Astrocyte (in vitro differentiated cells and primary cell): ENCODE results near the gene SH3BP1. TPM values are rescaled to one million over a fixed set of nuclear protein-coding genes. Genes with fewer than 3 reads are reported as not detected.
"Not testable (repeated sequence)": the region's sequence is repeated elsewhere in the genome, so short reads cannot be mapped to it uniquely, and the experiment has no call there.

Source experiments
- DNase-seq: peaks from one replicate; pipeline ENCODE4 v3.0.0-alpha.2; 2010; ENCODE audit warnings: low read depth
- FAIRE-seq: peaks from 2 replicates; lab custom pipeline; 2011; peaks lifted over from hg19 to GRCh38; lab: Jason Lieb, UNC
- H2AFZ ChIP-seq: 2 replicates; pipeline ENCODE4 v1.6.0; 2012; ENCODE audit warnings: low read depth, low read length, inconsistent platforms
- H3K27ac ChIP-seq: 2 replicates; pipeline ENCODE4 v1.5.1; 2011; ENCODE audit warnings: low read depth, low read length, inconsistent platforms
- H3K27me3 ChIP-seq: 2 replicates; pipeline ENCODE4 v1.6.0; 2011; ENCODE audit warnings: low read length, inconsistent platforms; ENCODE audit not compliant: insufficient read depth
- H3K36me3 ChIP-seq: 2 replicates; pipeline ENCODE4 v1.5.1; 2011; ENCODE audit warnings: low read length, inconsistent platforms; ENCODE audit not compliant: insufficient read depth
- H3K4me1 ChIP-seq: 2 replicates; pipeline ENCODE4 v1.5.1; 2011; ENCODE audit warnings: low read length, inconsistent platforms; ENCODE audit not compliant: insufficient read depth
- H3K4me2 ChIP-seq: 2 replicates; pipeline ENCODE4 v1.6.0; 2012; ENCODE audit warnings: low read length, inconsistent platforms
- H3K4me3 ChIP-seq: 2 replicates; pipeline ENCODE4 v1.5.1; 2011; ENCODE audit warnings: low read depth, mild to moderate bottlenecking, low read length, inconsistent platforms; ENCODE audit not compliant: insufficient read depth
- H3K79me2 ChIP-seq: 2 replicates; pipeline ENCODE4 v1.6.0; 2012; ENCODE audit warnings: mild to moderate bottlenecking, low read length, inconsistent platforms; ENCODE audit not compliant: insufficient read depth
- H3K9ac ChIP-seq: 2 replicates; pipeline ENCODE4 v1.6.0; 2012; ENCODE audit warnings: mild to moderate bottlenecking, low read length, inconsistent platforms
- H3K9me3 ChIP-seq: 2 replicates; pipeline ENCODE4 v1.5.1; 2012; ENCODE audit warnings: low read depth, mild to moderate bottlenecking, low read length, inconsistent platforms; ENCODE audit not compliant: insufficient read depth
- H4K20me1 ChIP-seq: 2 replicates; pipeline ENCODE4 v1.6.0; 2012; ENCODE audit warnings: low read length, inconsistent platforms; ENCODE audit not compliant: insufficient read depth
- H3K27ac Mint-ChIP-seq: one replicate; pipeline ENCODE4 v1.8.0; 2021; ENCODE audit warnings: mild to moderate bottlenecking, mixed read lengths; ENCODE audit not compliant: unreplicated experiment
- H3K27me3 Mint-ChIP-seq: one replicate; pipeline ENCODE4 v1.8.0; 2021; ENCODE audit warnings: low read depth, mixed read lengths; ENCODE audit not compliant: unreplicated experiment
- H3K36me3 Mint-ChIP-seq: one replicate; pipeline ENCODE4 v1.8.0; 2021; ENCODE audit warnings: low read depth, mixed read lengths; ENCODE audit not compliant: unreplicated experiment
- H3K4me1 Mint-ChIP-seq: one replicate; pipeline ENCODE4 v1.8.0; 2021; ENCODE audit warnings: low read depth, mixed read lengths; ENCODE audit not compliant: unreplicated experiment
- H3K4me3 Mint-ChIP-seq: one replicate; pipeline ENCODE4 v1.8.0; 2021; ENCODE audit warnings: mild to moderate bottlenecking, moderate library complexity, mixed read lengths; ENCODE audit not compliant: unreplicated experiment
- H3K9me3 Mint-ChIP-seq: one replicate; pipeline ENCODE4 v1.8.0; 2021; ENCODE audit warnings: mild to moderate bottlenecking, mixed read lengths; ENCODE audit not compliant: unreplicated experiment
- CTCF ChIP-seq: IDR thresholded peaks from 2 replicates; pipeline ENCODE4 v1.5.1; 2011; ENCODE audit warnings: low read depth, mild to moderate bottlenecking, inconsistent platforms, low read length, moderate library complexity; ENCODE audit not compliant: insufficient read depth
- EZH2 ChIP-seq: IDR thresholded peaks from 2 replicates; pipeline ENCODE4 v1.6.1; 2012; ENCODE audit warnings: mild to moderate bottlenecking, low read length, inconsistent platforms; ENCODE audit not compliant: insufficient read depth
- total RNA-seq: library from RNA; stranded (reverse); gene quantifications from 2 replicates; pipeline ENCODE4 v1.2.1, GENCODE V29; 2021

Gene SH3BP1
- total RNA-seq, 1 donor from 2014 or later: 26.5 TPM

- Mint-ChIP-seq H3K9me3 (no peaks in the 10 kb centered on the region), H3K4me1 (peaks cover 4% of the 10 kb centered on the region), H3K36me3 (no peaks in the 10 kb centered on the region), H3K27ac (no peak overlapping the region), H3K4me3 (peak overlapping the region; percentile 40), H3K27me3 (no peaks in the 10 kb centered on the region)
- H3K4me3 ChIP-seq: no peak overlapping the region
- H3K79me2 ChIP-seq: no peaks in the 10 kb centered on the region
- H2AFZ ChIP-seq: no peak overlapping the region
- no peaks in the 10 kb centered on the region for H3K9me3 ChIP-seq
- DNase-seq: peak; percentile 61
- H3K4me2 ChIP-seq: peak overlapping the region; percentile 36
- no peak for FAIRE-seq
- no peaks in the 10 kb centered on the region for H3K36me3 ChIP-seq
- H3K27ac ChIP-seq: no peak overlapping the region
- H3K27me3 ChIP-seq: peaks cover 5% of the 10 kb centered on the region
- H3K4me1 ChIP-seq: peaks cover 4% of the 10 kb centered on the region
- H3K9ac ChIP-seq: no peak overlapping the region
- H4K20me1 ChIP-seq: no peaks in the 10 kb centered on the region
- no peak for TF ChIP-seq EZH2
- no peak for TF ChIP-seq CTCF
Observed at GRCh38 chr22:37601540-37602442, 37.7 kb upstream of the SH3BP1 start.

GRCh38 chr22:37602546-37603277 is 36.8 kb upstream of the SH3BP1 start:
- H3K4me3 ChIP-seq, H3K4me2 ChIP-seq, H3K4me1 Mint-ChIP-seq, H3K27ac ChIP-seq, DNase-seq, H3K79me2 ChIP-seq, H2AFZ ChIP-seq, H3K9me3 ChIP-seq, H3K36me3 Mint-ChIP-seq, H3K27me3 Mint-ChIP-seq, H3K4me1 ChIP-seq, H3K36me3 ChIP-seq, H3K27ac Mint-ChIP-seq, H3K9me3 Mint-ChIP-seq, H3K27me3 ChIP-seq, H3K4me3 Mint-ChIP-seq, FAIRE-seq, H4K20me1 ChIP-seq, H3K9ac ChIP-seq: not testable (repeated sequence)

DNA sequence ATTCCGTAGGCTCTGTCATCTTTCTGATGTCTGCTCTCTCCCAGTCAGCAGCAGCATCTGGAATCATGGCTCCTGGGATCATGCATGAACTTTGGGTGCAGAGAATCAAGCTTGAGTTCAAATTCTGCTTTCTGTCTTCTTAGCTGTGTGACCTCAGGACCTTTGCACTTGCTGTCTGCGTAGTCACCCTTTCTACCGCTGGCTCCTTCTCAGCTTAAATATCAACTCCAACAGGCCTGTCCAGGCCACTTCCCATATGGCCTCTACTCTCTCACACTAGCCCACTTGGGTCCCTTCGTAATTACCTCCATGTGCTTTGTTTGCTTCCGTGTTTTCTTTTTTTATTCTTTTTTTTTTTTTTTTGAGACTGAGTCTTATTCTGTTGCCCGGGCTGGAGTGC is 35.4 kb upstream of the SH3BP1 start:
- Histone ChIP-seq H3K4me2 (no peak overlapping the region), H3K9me3 (no peaks in the 10 kb centered on the region), H3K4me1 (peaks cover 8% of the 10 kb centered on the region), H2AFZ (no peak overlapping the region), H3K79me2 (peaks cover 2% of the 10 kb centered on the region), H3K27ac (no peak overlapping the region), H4K20me1 (no peaks in the 10 kb centered on the region), H3K9ac (no peak overlapping the region), H3K4me3 (no peak overlapping the region), H3K27me3 (peaks cover 5% of the 10 kb centered on the region), H3K36me3 (no peaks in the 10 kb centered on the region)
- H3K36me3 Mint-ChIP-seq: no peaks in the 10 kb centered on the region
- no peak for DNase-seq
- no peak overlapping the region for H3K4me3 Mint-ChIP-seq
- H3K27me3 Mint-ChIP-seq: no peaks in the 10 kb centered on the region
- H3K9me3 Mint-ChIP-seq: no peaks in the 10 kb centered on the region
- no peak for FAIRE-seq
- peaks cover 4% of the 10 kb centered on the region for H3K4me1 Mint-ChIP-seq
- H3K27ac Mint-ChIP-seq: no peak overlapping the region
- TF ChIP-seq CTCF (no peak), EZH2 (no peak)
